Mucosa of stomach (tissue), 1 donor: ENCODE measurements around the gene MBOAT1.
"Not testable (repeated sequence)": the region's sequence is repeated elsewhere in the genome, so short reads cannot be mapped to it uniquely, and the experiment has no call there.

Experiments
- H3K27me3 ChIP-seq: one replicate; pipeline ENCODE4 v1.7.0; 2013; ENCODE audit warnings: mild to moderate bottlenecking, low read length; ENCODE audit not compliant: control insufficient read depth, insufficient read depth
- H3K36me3 ChIP-seq: one replicate; pipeline ENCODE4 v1.7.0; 2013; ENCODE audit warnings: low read length; ENCODE audit not compliant: control insufficient read depth, insufficient read depth
- H3K4me1 ChIP-seq: one replicate; pipeline ENCODE4 v1.7.0; 2013; ENCODE audit warnings: mild to moderate bottlenecking, low read length; ENCODE audit not compliant: control insufficient read depth, insufficient read depth
- H3K4me3 ChIP-seq: one replicate; pipeline ENCODE4 v1.7.0; 2013; ENCODE audit warnings: low read length
- H3K9ac ChIP-seq: one replicate; pipeline ENCODE4 v1.7.0; 2013; ENCODE audit warnings: mild to moderate bottlenecking, low read length, moderate library complexity
- H3K9me3 ChIP-seq: one replicate; pipeline ENCODE4 v1.7.0; 2013; ENCODE audit warnings: mild to moderate bottlenecking, low read length, moderate library complexity; ENCODE audit not compliant: control insufficient read depth
- donor health status: Pancreatic carcinoma.

MBOAT1 gene

DNA sequence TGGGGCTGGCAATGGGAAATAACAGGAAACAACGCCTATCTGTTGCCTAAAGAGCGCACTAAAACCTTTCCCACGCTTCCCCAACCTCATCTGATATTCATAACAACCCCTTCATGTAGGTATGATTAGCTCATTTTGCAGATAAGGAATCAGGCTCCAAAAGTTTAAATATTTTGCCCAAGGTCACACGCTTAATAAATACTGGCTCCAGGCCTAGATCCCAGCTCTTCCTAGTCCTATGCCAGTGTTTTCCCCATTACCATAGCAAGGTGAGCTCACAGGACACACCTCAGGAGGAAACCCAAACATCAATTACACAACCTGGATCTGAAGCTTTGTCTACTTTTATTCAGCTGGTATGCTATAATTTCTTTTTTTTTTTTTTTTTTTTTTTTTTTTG, 19.6 kb downstream of the MBOAT1 start:
- Histone ChIP-seq H3K9me3 (no peaks in the 10 kb centered on the region), H3K36me3 (no peaks in the 10 kb centered on the region), H3K27me3 (no peaks in the 10 kb centered on the region), H3K9ac (no peak overlapping the region), H3K4me1 (peaks cover 18% of the 10 kb centered on the region), H3K4me3 (no peak overlapping the region)

DNA sequence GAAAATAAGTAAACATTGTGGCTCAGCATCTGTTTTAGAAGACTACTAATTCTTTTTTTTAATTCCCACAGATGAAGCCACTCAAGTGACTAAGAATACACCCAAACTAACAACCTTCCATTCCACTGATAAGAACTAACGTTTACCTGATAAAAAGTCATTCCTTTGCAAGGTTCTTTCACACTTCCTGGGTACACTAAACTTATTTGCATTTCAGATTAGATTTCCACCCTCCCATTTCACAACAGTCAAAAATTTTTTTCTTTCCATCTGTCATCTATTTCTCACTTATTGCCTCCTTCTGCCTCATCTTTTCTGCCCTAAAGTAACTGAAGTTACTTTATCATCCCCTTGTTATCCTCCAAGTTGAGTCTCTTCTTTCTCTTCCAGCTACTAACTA, 20.3 kb downstream of the MBOAT1 start:
- H3K36me3 ChIP-seq, result no peaks in the 10 kb centered on the region
- no peak overlapping the region for H3K9ac ChIP-seq
- peaks cover 18% of the 10 kb centered on the region for H3K4me1 ChIP-seq
- no peaks in the 10 kb centered on the region for H3K9me3 ChIP-seq
- H3K4me3 ChIP-seq, result no peak overlapping the region
- no peaks in the 10 kb centered on the region for H3K27me3 ChIP-seq

DNA sequence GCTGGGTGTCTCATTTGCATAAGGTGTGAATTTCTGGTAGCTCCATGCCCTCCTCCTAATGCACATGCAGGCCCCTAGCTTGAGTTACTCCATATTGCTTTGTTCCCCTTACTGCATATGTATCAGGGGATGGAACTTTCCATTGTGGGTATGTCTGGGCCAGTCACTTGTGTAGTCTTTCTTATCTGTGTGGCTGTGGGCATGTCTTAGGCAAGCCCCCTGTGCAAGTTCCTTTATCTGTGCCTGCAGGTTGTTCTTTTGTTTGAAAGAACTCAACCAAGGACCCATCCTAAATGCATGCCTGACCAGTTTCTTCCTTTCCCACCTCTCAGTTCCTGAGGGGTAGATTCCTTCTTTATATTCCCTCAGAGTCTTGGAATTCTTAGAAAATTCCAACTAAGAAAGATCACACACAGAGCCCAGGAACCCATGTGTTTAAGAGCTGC, 23.6 kb downstream of the MBOAT1 start:
- Histone ChIP-seq H3K4me3 (no peak overlapping the region), H3K4me1 (peaks cover 21% of the 10 kb centered on the region), H3K27me3 (no peaks in the 10 kb centered on the region), H3K9me3 (no peaks in the 10 kb centered on the region), H3K36me3 (no peaks in the 10 kb centered on the region), H3K9ac (no peak overlapping the region)

DNA sequence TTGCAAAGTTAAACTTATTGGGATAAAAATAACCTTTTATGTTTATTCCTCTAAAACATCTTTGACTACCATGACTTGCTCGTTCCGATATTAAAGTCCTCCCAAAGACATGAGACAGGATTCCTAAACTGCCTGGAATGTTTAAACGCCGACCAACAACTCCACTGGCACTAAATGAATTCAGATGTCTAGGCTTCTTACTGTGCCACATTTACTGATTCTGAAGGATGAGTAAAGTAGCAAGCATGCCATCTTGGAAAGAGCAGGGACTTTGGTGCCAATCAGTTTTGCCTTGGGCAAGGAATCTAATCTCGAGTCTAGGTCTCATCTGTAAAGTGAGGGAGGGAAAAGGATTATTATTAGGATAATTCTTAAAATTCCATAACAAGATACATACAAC, 25.3 kb downstream of the MBOAT1 start:
- Histone ChIP-seq H3K4me1 (peaks cover 26% of the 10 kb centered on the region), H3K9me3 (no peaks in the 10 kb centered on the region), H3K27me3 (no peaks in the 10 kb centered on the region), H3K9ac (no peak overlapping the region), H3K4me3 (no peak overlapping the region), H3K36me3 (no peaks in the 10 kb centered on the region)

DNA sequence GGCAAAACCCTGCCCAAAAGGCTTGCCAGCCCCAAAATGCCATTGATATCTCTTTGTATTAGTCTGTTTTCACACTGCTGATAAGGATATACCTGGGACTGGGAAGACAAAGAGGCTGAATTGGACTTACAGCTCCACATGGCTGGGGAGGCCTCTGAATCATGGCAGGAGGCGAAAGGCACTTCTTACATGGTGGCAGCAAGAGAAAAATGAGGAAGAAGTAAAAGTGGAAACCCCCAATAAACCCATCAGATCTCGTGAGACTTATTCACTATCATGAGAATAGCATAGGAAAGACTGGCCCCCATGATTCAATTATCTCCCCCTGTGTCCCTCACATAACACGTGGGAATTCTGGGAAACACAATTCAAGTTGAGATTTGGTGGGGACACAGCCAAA, 28.6 kb downstream of the MBOAT1 start:
- no peak overlapping the region for H3K9ac ChIP-seq
- H3K9me3 ChIP-seq, result no peaks in the 10 kb centered on the region
- no peaks in the 10 kb centered on the region for H3K27me3 ChIP-seq
- peaks cover 28% of the 10 kb centered on the region for H3K4me1 ChIP-seq
- no peaks in the 10 kb centered on the region for H3K36me3 ChIP-seq
- H3K4me3 ChIP-seq, result no peak overlapping the region

DNA sequence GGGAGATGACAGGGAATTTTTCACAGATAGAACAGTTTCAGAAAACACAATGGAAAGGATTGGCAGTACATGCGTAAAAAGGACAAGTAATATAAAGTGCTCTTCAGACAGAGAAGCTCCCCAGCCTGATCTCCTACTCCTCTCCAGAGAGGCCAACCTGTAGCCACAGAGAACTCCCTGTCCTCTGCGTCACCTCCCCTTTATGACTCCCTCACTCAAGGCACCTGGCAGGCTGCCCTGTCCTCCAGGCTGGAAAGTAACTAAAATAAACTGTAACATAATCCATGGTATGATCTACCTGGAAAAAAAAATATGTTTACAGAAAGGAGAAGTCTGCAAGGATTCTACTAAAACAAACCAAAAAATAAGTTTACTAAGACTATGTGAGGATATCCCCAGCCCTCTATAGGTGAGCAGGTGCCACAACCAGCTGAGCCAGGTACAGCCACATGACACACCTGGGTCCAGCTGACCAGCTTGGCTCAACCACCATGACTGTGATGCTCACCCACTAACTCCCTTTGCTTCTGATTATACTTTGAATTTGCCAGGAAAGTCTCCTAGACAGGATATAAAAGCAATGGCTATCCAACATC, 29.2 kb downstream of the MBOAT1 start:
- H3K9ac ChIP-seq, result no peak overlapping the region
- H3K9me3 ChIP-seq, result no peaks in the 10 kb centered on the region

DNA sequence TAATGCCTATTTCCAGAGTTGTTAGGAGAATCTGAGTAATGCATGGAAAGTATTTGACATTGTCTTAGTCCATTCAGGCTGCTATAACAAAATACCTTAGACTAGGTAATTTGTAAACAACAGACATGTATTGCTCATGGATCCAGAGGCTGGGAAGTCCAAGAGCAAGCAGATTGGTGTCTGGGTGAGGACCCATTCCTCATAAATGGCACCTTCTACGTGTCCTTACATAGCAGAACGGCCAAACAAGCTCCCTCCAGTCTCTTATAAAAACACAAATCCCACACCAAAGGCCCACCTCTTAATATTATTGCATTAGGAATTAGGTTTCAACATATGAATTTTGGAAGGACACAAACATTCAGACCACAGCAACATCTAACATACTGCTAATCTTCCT, 30.2 kb downstream of the MBOAT1 start:
- peaks cover 28% of the 10 kb centered on the region for H3K4me1 ChIP-seq
- no peaks in the 10 kb centered on the region for H3K27me3 ChIP-seq
- H3K9ac ChIP-seq, result no peak overlapping the region
- H3K36me3 ChIP-seq, result no peaks in the 10 kb centered on the region
- no peaks in the 10 kb centered on the region for H3K9me3 ChIP-seq
- H3K4me3 ChIP-seq, result no peak overlapping the region

More for the DNA sequence above, 29.2 kb downstream of the MBOAT1 start:
- no peaks in the 10 kb centered on the region for H3K27me3 ChIP-seq
- peaks cover 28% of the 10 kb centered on the region for H3K4me1 ChIP-seq
- H3K36me3 ChIP-seq, result no peaks in the 10 kb centered on the region
- no peak overlapping the region for H3K4me3 ChIP-seq

DNA sequence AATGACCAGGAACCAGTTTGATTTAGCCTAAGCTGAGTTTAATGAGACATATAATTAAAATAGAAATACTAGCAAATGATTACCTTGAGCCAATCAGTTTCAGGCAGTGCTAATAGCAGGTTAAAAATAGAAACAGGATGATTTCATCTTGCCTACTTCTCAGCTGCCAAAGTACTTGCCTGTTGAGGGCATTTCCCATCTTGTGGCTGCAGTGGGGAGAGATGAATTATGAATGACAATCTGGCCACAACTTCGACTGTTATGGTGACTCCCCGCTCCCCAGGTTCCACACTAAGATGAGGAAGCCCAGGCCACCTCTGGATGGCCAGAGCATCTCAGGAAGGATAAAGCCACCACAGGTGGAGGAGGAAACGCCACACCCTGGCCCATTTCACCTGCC, 31.3 kb downstream of the MBOAT1 start:
- Histone ChIP-seq H3K4me1 (peaks cover 32% of the 10 kb centered on the region), H3K9ac (no peak overlapping the region), H3K36me3 (no peaks in the 10 kb centered on the region), H3K27me3 (no peaks in the 10 kb centered on the region), H3K4me3 (no peak overlapping the region), H3K9me3 (no peaks in the 10 kb centered on the region)

DNA sequence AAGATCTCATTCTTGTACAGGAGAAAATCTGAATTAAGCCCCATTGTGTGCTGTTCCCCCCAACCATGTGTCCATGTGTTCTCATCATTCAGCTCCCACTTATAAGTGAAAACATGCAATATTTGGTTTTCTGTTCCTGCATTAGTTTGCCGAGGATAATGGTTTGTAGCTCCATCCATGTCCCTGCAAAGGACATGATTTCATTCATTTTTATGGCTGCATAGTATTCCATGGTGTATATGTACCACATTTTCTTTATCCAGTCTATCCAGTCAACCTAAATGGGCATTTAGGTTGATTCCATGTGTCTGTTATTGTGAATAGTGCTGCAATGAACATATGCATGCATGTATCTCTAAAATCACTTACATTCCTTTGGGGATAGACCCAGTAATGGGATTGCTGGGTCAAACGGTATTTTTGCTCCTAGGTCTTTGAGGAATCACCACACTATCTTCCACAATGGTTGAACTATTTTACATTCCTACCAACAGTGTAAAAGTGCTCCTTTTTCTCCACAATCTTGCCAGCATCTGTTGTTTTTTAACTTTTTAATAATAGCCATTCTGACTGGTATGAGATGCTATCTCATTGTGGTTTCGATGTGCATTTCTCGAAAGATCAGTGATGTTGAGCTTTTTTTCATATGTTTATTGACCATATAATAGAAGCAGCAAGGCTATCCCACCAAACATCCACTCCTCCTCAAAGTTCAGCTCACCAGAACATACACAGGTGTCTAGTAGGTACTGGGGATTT, 32.8 kb downstream of the MBOAT1 start:
- not testable (repeated sequence) for H3K27me3 ChIP-seq, H3K36me3 ChIP-seq, H3K9me3 ChIP-seq, H3K9ac ChIP-seq, H3K4me3 ChIP-seq
- H3K4me1 ChIP-seq, result peaks cover 32% of the 10 kb centered on the region

DNA sequence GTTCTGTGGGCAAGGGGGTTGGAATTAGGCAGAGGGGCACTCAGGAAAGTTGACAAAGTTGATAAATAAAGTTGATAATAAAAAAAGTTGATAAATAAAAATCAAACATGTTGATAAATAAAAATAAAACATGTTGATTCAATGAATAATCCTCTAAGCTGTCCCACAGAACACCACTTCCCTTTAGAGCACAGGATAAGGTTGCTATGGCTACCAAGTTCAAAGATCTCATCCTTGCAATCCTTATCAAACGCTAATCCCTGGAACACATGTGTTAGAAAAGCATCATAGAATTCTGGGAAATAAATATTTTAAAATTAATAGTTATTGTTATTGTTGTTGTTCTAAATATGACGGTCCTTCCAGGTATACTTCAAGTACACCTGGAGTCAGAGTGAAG, 33.9 kb downstream of the MBOAT1 start:
- no peak overlapping the region for H3K4me3 ChIP-seq
- no peaks in the 10 kb centered on the region for H3K27me3 ChIP-seq
- no peaks in the 10 kb centered on the region for H3K36me3 ChIP-seq
- no peak overlapping the region for H3K9ac ChIP-seq
- no peaks in the 10 kb centered on the region for H3K9me3 ChIP-seq
- H3K4me1 ChIP-seq, result peaks cover 21% of the 10 kb centered on the region

DNA sequence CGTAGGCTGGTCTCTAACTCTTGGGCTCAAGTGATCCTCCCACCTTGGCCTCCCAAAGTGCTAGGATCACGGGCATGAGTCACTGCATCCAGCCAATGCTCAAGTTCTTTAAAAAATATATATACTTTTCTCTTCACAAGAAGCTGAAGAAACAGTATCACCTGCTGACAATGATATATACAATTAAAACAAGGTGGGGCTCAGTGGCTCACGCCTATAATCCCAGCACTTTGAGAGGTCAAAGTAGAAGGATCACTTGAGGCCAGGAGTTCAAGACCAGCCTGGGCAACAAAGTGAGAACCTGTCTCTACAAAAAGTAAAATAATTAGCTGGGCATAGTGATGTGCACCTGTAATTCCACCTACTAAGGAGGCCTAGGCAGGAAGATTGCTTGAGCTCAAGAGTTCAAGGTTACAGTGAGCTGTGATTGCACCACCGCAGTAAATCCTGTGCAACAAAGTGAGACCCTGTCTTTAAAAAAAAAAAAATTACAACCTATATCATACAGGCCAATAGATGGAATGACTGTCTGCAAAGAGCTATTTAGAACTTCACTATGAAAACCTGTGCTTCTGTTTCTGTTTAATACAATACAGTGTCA, 36.4 kb downstream of the MBOAT1 start:
- Histone ChIP-seq H3K36me3 (no peaks in the 10 kb centered on the region), H3K27me3 (no peaks in the 10 kb centered on the region), H3K4me1 (peaks cover 6% of the 10 kb centered on the region), H3K9me3 (no peaks in the 10 kb centered on the region), H3K4me3 (no peak overlapping the region), H3K9ac (no peak overlapping the region)
